ENCODE data around the gene CLIP3.

The CLIP3 gene

GRCh38 chr19:36014012-36014924, 18.4 kb downstream of the CLIP3 start, which contains the start of gene ALKBH6:
Gene ALKBH6, minus strand, starts transcription at chr19:36014213. Its CDS starts 816 bp downstream, at chr19:36013397.
- TF ChIP-seq CTCF (IDR thresholded peaks at IDR 0.05; ENCODE audit: insufficient read depth, low read depth, low read length, missing control alignments): no peak
- DNase-seq (ENCODE audit: low read depth): peak; percentile 99
- peak within 1 kb of the TSS; percentile 99 for H3K4me3 ChIP-seq (ENCODE audit: low read depth, low read length)

- H3K4me3 ChIP-seq (ENCODE audit: low read depth, low read length): peak overlapping the region; percentile 99
- TF ChIP-seq CTCF (IDR thresholded peaks at IDR 0.05; ENCODE audit: insufficient read depth, low read depth, low read length, missing control alignments): no peak
- no peak for DNase-seq (ENCODE audit: low read depth)
These were observed 19.2 kb downstream of the CLIP3 start for GRCh38 chr19:36013280-36014011.

- no peak for TF ChIP-seq CTCF (IDR thresholded peaks at IDR 0.05; ENCODE audit: insufficient read depth, low read depth, low read length, missing control alignments)
- no peak overlapping the region for H3K4me3 ChIP-seq (ENCODE audit: low read depth, low read length)
- no peak for DNase-seq (ENCODE audit: low read depth)
These were observed 22.3 kb downstream of the CLIP3 start for GRCh38 chr19:36010402-36010801.

GRCh38 chr19:36009633-36010379, 22.9 kb downstream of the CLIP3 start:
- TF ChIP-seq CTCF (IDR thresholded peaks at IDR 0.05; ENCODE audit: insufficient read depth, low read depth, low read length, missing control alignments): no peak
- DNase-seq (ENCODE audit: low read depth): no peak
- peak overlapping the region; percentile 36 for H3K4me3 ChIP-seq (ENCODE audit: low read depth, low read length)

GRCh38 chr19:36009220-36009619, 23.5 kb downstream of the CLIP3 start:
- DNase-seq (ENCODE audit: low read depth): peak; percentile 66
- peak overlapping the region; percentile 42 for H3K4me3 ChIP-seq (ENCODE audit: low read depth, low read length)
- no peak for TF ChIP-seq CTCF (IDR thresholded peaks at IDR 0.05; ENCODE audit: insufficient read depth, low read depth, low read length, missing control alignments)

- no peak for TF ChIP-seq CTCF (IDR thresholded peaks at IDR 0.05; ENCODE audit: insufficient read depth, low read depth, low read length, missing control alignments)
- no peak for DNase-seq (ENCODE audit: low read depth)
- peak within 1 kb of the TSS; percentile 42 for H3K4me3 ChIP-seq (ENCODE audit: low read depth, low read length)
These were observed 24.2 kb downstream of the CLIP3 start, which contains the start of gene SYNE4 for GRCh38 chr19:36008336-36008978. Gene SYNE4, minus strand, starts transcription at chr19:36008813. Its CDS starts 132 bp downstream, at chr19:36008681.
